Measurements from ENCODE around the gene MT1B.

GRCh38 chr16:56684926-56685590 lies 33.4 kb downstream of the MT1B start:
- no peak for TF ChIP-seq TCF7L2 (IDR thresholded peaks at IDR 0.05; ENCODE audit: borderline replicate concordance, extremely low read depth, insufficient read depth, insufficient read length)
- no peak for TF ChIP-seq CTCF (IDR thresholded peaks at IDR 0.05 in 2 of 3, conservative IDR thresholded peaks at IDR 0.05 in 1 of 3; ENCODE audit: borderline replicate concordance in 1 of 3, insufficient read depth in 1 of 3, low read depth in 2 of 3, low read length in 2 of 3)
- no peak for TF ChIP-seq ZNF274 (IDR thresholded peaks at IDR 0.05; ENCODE audit: low read depth, low read length)
- no peak for TF ChIP-seq POLR2A (IDR thresholded peaks at IDR 0.05; ENCODE audit: borderline replicate concordance, extremely low read depth, insufficient read depth, insufficient read length)
- no peak for TF ChIP-seq POLR2AphosphoS5 (IDR thresholded peaks at IDR 0.05; ENCODE audit: low read depth, low read length)
- no peak for TF ChIP-seq REST (IDR thresholded peaks at IDR 0.05; ENCODE audit: low read depth)
- no peak for TF ChIP-seq ATF3 (IDR thresholded peaks at IDR 0.05)
